ENCODE results near the gene RFX6. TPM values are rescaled to one million over a fixed set of nuclear protein-coding genes. Genes with fewer than 3 reads are reported as not detected.

Gene RFX6
- total RNA-seq, 1 donor from 2014 or later: 4.0 TPM

DNA sequence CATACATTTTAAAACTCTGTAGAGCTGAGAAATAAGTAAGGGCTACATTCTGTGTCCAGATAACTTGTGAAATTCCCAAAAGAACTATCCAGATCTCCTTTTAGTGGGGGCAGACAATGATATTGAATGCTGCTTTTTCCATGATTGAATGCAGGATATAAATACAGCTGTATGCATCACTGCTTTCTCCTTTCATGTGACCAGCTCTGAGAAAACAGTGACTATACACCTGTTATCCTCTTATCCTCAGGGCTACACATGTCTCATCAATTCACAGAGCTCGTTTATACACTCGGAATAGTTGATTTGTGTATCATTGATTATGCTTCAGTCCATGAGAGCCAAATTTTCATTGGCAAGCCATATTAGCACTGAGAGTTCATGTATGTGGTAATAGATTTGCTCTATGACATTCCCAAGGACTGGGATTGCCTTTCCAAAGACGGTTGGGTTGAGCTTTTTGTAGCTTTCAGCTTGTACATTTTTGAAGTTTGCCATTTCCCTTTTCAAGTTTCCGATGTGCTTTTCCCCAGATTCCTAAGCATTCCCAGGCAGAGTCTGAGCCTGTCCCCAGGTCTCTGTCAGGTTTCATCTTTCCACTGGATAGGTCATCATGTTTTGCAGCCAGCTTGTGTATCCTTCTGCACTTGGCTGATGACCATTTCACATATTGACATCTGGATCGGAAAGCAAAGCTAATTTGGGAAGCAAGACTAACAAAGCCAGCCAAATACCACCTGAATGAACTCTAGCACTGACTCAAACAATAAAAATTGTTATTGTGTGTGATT, 97.7 kb downstream of the RFX6 start:
- H3K27me3 Mint-ChIP-seq (ENCODE audit: low read depth): peaks cover 6% of the 10 kb centered on the region
- peaks cover 2% of the 10 kb centered on the region for H3K4me1 Mint-ChIP-seq
- H3K27ac Mint-ChIP-seq: no peak overlapping the region
- TF ChIP-seq, protein P1, sequence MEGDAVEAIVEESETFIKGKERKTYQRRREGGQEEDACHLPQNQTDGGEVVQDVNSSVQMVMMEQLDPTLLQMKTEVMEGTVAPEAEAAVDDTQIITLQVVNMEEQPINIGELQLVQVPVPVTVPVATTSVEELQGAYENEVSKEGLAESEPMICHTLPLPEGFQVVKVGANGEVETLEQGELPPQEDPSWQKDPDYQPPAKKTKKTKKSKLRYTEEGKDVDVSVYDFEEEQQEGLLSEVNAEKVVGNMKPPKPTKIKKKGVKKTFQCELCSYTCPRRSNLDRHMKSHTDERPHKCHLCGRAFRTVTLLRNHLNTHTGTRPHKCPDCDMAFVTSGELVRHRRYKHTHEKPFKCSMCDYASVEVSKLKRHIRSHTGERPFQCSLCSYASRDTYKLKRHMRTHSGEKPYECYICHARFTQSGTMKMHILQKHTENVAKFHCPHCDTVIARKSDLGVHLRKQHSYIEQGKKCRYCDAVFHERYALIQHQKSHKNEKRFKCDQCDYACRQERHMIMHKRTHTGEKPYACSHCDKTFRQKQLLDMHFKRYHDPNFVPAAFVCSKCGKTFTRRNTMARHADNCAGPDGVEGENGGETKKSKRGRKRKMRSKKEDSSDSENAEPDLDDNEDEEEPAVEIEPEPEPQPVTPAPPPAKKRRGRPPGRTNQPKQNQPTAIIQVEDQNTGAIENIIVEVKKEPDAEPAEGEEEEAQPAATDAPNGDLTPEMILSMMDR (IDR thresholded peaks at IDR 0.05; ENCODE audit: unreplicated experiment): no peak
- no peak overlapping the region for H3K4me3 Mint-ChIP-seq
- no peak for DNase-seq (ENCODE audit: low spot score in 2 of 2, unreplicated experiment in 2 of 2)
- H3K36me3 Mint-ChIP-seq: no peaks in the 10 kb centered on the region
- H3K9me3 Mint-ChIP-seq: no peaks in the 10 kb centered on the region

DNA sequence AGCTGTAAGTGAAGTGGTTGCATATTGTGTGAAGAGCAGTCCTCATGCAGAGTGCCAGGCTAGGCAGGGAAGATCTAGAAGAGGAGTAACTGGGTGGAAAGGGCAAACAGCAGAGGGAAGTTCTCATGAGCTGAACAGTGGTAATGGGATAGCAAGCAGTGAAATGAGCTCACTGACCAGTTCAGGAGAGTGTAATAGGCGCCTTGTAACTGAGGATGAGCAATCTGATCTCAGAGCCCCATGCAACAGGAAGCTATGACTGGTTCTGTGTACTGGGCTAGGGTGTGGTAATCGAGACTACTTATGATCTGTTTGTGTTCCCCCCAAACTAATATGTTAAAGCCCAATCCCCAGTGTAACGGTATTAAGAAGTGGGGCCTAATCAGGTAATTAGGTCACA, 98.6 kb downstream of the RFX6 start:
- TF ChIP-seq, protein P1 (IDR thresholded peaks at IDR 0.05; ENCODE audit: unreplicated experiment): no peak
- no peak overlapping the region for H3K27ac Mint-ChIP-seq

DNA sequence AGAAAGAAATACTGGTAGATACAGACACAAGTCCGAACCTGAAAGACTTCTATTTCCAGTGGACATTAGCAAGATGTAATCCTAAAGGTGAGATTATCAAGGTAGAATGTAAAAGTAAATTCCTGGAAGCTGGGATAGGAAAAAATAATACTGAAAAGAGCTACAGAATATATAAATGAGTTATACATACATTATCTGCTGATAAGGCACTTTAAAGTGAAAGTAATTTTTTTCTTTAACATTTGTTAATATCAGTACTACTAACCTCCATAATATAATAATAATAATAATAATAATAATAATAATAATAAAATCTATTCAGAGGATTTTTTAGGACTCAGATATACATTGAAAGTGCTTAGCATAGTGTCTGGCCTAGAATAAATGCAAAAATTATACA, 102.5 kb downstream of the RFX6 start:
- no peak overlapping the region for H3K27ac Mint-ChIP-seq
- peaks cover 5% of the 10 kb centered on the region for H3K36me3 Mint-ChIP-seq
- no peaks in the 10 kb centered on the region for H3K27me3 Mint-ChIP-seq (ENCODE audit: low read depth)
- TF ChIP-seq, protein P1 (IDR thresholded peaks at IDR 0.05; ENCODE audit: unreplicated experiment): no peak
- DNase-seq (ENCODE audit: low spot score in 2 of 2, unreplicated experiment in 2 of 2): no peak
- H3K4me3 Mint-ChIP-seq: no peak overlapping the region
- peaks cover 18% of the 10 kb centered on the region for H3K9me3 Mint-ChIP-seq
- no peaks in the 10 kb centered on the region for H3K4me1 Mint-ChIP-seq

More for the DNA sequence above, 98.6 kb downstream of the RFX6 start:
- Mint-ChIP-seq H3K4me1 (peaks cover 2% of the 10 kb centered on the region), H3K36me3 (no peaks in the 10 kb centered on the region), H3K9me3 (no peaks in the 10 kb centered on the region), H3K27me3 (ENCODE audit: low read depth) (peaks cover 3% of the 10 kb centered on the region), H3K4me3 (no peak overlapping the region)
- DNase-seq (ENCODE audit: low spot score in 2 of 2, unreplicated experiment in 2 of 2): no peak

Other genes with a start within 250 kb of the RFX6 start
- 13.0 to 13.9 TPM (median 13.1 TPM) in 3 replicates for gene ZUP1, start 208.5 kb upstream of the RFX6 start, total RNA-seq
- gene KPNA5, start 196.0 kb upstream of the RFX6 start, total RNA-seq: 28.1 to 32.2 TPM (median 29.5 TPM) in 3 replicates
- gene FAM162B, start 111.5 kb upstream of the RFX6 start, total RNA-seq: 1.1 to 1.9 TPM (median 1.7 TPM) in 3 replicates
- 0.18 to 0.40 TPM (median 0.32 TPM) in 3 replicates for gene GPRC6A, start 48.2 kb upstream of the RFX6 start, total RNA-seq

All from mesothelial cell of epicardium (in vitro differentiated cells).